ENCODE results near the gene NAA60.
"Not testable (repeated sequence)": the region's sequence is repeated elsewhere in the genome, so short reads cannot be mapped to it uniquely, and the experiment has no call there.

NAA60 gene

DNA sequence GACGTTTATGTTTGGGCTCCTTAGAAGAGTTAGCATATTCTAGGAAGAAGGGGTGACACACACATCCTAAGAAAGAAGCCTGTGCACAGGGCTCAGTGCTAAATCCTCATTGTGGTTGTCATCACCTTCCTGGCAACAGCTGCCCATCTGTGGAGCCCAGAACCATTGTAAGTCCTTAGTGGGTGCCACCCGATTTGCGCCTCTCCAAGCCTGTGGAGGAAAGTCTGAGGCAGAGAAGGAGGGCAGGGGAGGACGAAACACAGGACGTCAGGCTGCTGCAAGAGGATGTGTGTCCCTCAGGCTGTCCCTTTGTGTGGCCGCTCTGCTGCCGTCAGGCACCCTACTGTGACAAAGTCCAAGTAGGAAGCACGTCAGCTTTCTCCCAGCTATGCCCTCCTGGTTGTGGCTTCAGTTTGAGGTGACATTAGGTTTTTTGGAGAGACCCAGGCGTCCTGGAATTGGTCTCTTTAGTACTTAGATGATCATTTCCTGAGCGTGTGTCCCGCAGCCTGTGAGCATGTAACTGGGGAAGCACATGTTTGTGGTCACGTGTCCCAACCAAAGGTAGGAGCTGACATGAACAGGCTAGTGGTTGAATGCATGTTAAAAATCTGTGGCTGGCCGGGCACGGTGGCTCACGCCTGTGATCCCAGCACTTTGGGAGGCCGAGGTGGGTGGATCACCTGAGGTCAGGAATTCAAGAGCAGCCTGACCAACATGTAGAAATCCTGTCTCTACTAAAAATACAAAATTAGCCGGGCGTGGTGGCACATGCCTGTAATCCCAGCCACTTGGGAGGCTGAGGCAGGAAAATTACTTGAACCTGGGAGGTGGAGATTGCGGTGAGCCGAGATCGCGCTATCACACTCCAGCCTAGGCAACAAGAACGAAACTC lies 68.1 kb downstream of the NAA60 start:
- no peak for DNase-seq

- no peak for DNase-seq
Measured at GRCh38 chr16:3513892-3514583, 70.6 kb downstream of the NAA60 start.

DNA sequence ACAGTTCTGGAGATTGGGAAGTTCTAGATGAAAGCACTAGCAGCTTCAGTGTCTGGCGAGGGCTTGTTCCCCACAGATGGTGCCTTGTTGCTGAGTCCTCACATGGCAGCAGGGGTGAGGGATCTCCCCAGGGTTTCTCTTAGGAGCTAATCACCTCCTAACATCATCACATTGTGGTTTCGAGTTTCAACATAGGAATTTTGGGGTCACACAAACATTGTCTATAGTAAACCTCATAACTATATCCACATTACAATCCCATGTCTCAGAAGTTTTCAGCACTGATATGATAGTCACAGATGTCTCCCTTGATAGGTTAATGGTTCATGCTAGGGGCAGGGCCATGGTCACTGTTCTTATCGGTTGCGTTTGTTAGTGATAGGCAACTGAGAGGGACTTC lies 71.1 kb downstream of the NAA60 start:
- DNase-seq = no peak

- no peak for DNase-seq
Measured at GRCh38 chr16:3515897-3516296, 72.4 kb downstream of the NAA60 start.

DNA sequence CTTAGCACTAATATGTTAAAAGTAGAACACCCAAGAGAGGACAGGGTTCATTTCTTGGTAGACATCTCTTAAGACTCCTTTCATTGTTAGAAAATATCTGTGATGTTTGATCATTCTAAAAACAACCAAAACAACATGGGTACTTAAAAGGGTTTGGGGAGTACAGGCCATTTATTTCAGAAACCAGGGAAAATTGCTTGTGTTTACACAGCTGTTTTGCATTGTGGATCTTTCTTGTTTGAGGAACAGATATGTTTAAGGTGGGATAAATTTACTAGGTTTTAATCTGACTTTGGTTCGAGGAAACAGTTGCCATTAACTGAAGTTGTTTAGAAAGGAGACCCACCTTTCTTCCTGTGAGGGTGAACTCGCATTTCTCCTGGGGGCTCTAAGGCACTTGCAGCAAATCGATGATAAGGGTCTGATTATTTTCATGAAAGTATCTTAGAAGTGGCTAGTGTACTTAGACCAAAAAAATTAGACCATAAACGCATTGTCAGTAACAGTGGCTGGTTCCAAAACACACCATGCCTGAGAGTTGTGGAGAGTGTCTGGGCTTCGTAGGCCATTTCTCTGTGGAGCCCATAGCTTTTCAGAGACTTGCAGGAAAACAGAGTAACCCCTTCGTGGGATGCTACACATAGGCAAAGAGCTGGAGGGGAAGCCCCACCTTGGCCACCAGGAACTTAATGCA lies 75.0 kb downstream of the NAA60 start:
- DNase-seq = no peak

DNA sequence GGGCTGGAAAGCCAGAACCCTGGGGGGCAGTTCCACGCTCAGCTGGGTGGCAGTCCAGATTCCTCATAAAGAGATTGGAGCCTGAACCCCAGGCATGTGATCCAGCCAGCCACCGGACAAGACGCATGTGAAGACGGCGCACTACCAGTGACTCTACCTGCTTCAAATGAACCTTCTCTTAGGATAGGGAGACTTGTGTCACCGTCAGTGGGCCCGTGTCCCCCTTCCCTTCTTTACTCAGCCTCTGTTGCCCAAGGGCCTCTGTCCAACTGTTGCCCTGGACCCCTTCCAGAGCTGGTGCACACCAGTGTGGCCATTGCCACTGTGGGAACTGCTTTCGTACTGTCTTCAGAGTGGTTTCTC lies 75.5 kb downstream of the NAA60 start:
- no peak for DNase-seq

DNA sequence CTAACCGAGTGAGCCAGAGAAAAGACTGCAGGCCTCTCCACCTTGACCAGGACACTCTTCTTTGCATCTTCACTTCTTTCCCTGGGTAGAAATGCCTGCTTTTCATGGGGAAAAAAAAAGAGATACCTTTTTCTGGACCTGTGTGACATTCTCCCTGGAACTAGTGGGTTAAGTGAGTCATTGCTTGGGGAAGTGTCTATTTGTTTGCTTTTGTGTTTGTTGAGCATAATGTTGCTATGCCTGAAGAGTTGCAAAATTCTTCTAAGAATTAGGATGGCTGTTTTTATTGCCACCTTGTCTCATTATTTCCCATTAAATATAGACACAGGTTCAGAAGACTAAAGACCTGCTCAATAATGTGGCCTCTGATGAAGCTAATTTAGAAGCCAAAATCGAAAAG lies 76.1 kb downstream of the NAA60 start:
- DNase-seq = no peak

GRCh38 chr16:3520413-3520812 lies 76.9 kb downstream of the NAA60 start:
- DNase-seq = no peak

GRCh38 chr16:3520841-3521240 lies 77.4 kb downstream of the NAA60 start:
- no peak for DNase-seq

GRCh38 chr16:3523281-3523680 lies 79.8 kb downstream of the NAA60 start:
- DNase-seq = no peak

- no peak for DNase-seq
Measured at GRCh38 chr16:3525951-3526350, 82.5 kb downstream of the NAA60 start.

DNA sequence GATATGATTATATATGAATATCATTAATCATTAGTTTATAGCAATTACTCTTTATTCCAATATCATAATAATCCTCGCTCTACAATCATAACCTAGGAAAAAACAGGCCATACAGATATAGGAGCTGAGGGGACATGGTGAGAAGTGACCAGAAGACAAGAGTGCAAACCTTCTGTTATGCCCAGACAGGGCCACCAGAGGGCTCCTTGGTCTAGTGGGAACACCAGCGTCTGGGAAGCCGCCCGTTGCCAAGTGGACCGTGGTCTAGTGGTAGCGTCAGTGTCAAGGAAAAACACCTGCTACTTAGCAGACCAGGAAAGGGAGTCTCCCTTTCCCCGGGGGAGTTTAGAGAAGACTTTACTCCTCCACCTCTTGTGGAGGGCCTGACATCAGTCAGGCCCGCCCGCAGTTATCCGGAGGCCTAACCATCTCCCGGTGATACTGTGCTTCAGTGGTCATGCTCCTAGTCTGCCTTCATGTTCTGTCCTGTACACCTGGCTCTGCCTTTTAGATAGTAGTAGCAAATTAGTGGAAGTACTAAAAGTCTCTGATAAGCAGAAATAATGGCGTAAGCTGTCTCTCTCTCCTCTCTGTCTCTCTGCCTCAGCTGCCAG lies 83.8 kb downstream of the NAA60 start:
- DNase-seq = not testable (repeated sequence)

GRCh38 chr16:3528406-3528805 lies 84.9 kb downstream of the NAA60 start:
- no peak for DNase-seq

DNA sequence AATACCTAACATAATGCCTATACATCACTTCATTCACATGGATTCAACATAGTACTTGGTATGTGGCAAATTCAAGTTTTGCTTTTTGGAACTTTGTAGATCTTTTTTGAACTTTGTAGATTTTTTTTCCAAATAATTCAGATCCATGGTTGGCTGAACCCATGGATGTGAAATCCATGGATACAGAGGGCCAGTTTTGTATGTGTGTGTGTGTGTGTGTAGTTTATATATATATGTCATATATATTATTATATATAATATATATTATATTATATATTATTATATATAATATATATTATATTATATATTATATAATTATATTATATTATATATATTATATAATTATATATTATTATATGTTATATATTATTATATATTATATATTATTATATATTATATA lies 85.7 kb downstream of the NAA60 start:
- DNase-seq = no peak

GRCh38 chr16:3530371-3530914 lies 87.0 kb downstream of the NAA60 start:
- no peak for DNase-seq

GRCh38 chr16:3532741-3533140 lies 89.3 kb downstream of the NAA60 start:
- no peak for DNase-seq

GRCh38 chr16:3534126-3534525 lies 90.6 kb downstream of the NAA60 start:
- DNase-seq = no peak

DNA sequence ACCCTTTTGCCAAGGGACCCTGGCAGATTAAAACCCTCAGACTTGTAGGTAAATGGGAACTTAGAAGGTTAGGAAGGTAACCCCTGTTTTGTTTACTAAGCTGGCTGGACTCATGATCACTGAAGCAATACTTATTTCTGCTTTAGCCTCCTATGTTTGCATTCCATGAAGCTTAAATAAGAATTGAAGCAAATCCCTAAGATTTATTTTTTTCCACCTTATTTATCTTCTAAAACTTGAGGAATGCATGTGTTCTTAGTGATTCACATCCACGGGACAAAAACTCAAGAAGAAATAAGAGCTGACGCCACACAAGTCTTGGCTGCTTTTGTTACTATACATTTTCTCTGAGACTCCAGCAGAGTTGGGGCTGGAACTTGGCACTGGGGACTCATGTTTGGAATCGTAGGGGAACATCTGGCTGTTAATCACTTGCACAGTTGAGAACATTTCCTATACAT lies 92.8 kb downstream of the NAA60 start:
- DNase-seq = no peak
